Measurements from ENCODE around the gene CD244.

DNA sequence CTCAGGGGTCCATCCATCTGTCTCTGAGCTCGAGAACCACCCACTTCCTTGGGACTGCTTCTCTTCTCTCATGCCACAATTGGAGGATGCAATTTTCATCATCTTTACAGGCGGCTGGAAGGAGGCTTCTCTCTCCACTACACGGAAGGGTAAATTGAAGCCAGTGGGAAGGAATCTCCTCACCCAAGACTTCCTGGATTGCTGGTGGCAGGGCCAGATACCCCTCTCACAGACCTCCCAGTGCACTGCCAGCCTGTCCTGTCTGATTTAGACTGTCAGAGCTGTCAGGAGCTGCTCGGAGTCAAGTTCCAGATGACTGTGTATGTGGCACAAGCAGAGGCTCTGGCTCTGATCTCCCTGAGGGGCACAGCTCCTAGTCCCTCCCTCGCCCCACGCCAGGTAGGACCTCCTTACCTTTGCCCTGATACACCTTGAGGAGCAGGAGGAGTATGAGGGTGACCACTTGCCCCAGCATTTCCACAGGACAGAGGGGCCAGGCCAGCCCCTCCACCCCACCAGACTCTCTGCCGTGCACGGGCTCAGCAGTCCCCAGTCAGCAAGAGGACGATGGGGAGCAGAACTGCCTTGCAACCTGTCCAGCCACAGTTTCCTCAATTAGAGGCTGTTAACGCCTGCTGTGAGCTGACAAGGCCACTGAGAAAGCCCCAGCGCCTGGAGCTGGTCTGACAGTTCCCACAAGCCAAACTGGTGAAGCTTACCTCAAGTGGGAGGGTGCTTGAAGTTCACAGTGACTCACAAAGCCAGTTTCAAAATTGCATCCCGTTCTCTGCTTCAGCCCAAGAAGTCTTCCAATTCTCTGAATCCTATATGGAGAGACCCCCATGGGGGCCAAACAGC lies at the start of gene CD244:
- TF ChIP-seq, protein P1, sequence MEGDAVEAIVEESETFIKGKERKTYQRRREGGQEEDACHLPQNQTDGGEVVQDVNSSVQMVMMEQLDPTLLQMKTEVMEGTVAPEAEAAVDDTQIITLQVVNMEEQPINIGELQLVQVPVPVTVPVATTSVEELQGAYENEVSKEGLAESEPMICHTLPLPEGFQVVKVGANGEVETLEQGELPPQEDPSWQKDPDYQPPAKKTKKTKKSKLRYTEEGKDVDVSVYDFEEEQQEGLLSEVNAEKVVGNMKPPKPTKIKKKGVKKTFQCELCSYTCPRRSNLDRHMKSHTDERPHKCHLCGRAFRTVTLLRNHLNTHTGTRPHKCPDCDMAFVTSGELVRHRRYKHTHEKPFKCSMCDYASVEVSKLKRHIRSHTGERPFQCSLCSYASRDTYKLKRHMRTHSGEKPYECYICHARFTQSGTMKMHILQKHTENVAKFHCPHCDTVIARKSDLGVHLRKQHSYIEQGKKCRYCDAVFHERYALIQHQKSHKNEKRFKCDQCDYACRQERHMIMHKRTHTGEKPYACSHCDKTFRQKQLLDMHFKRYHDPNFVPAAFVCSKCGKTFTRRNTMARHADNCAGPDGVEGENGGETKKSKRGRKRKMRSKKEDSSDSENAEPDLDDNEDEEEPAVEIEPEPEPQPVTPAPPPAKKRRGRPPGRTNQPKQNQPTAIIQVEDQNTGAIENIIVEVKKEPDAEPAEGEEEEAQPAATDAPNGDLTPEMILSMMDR (IDR thresholded peaks at IDR 0.05): no peak
- no peak for TF ChIP-seq POLR2A (IDR thresholded peaks at IDR 0.05)
- TF ChIP-seq EP300 (IDR thresholded peaks at IDR 0.05): no peak

Data from upper lobe of left lung (tissue), 4 donors.